Measurements from ENCODE around the gene CUBN.

CUBN gene

GRCh38 chr10:17113889-17114540, 15.6 kb downstream of the CUBN start:
- no peak overlapping the region for H3K4me3 ChIP-seq (ENCODE audit: insufficient read depth, low read depth, low read length, poor library complexity, severe bottlenecking)
- peaks cover 3% of the 10 kb centered on the region for H3K36me3 ChIP-seq (ENCODE audit: control insufficient read depth, insufficient read depth, low read length)
- H3K27me3 ChIP-seq (replicated peaks; ENCODE audit: control insufficient read depth, insufficient read depth, low read length, poor library complexity, severe bottlenecking), result no peaks in the 10 kb centered on the region
- no peaks in the 10 kb centered on the region for H3K4me1 ChIP-seq (ENCODE audit: control insufficient read depth, insufficient read depth, low read length, poor library complexity, severe bottlenecking)
- no peak overlapping the region for H3K27ac ChIP-seq (ENCODE audit: insufficient read depth, low read length, poor library complexity, severe bottlenecking)
- no peaks in the 10 kb centered on the region for H3K9me3 ChIP-seq (ENCODE audit: control insufficient read depth, low read length)
- no peak for DNase-seq

DNA sequence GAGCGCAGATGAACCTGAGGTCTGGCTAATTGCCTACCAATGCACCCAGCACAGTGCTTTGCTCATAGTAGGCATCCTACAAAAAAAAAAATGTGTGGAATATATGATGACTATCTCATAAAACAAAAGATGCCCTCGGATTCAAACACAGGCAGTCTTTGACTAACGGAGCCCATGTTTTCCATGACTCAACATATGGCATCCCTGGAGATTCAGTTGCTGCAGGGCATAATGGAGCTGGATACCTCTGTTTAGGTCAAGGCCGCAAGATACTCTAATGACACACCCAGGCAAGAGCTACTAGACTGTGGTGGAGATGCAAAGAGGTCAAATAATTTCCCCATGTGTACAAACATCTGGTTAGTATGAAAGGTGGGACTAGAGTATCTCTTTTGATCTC, 16.3 kb downstream of the CUBN start:
- Histone ChIP-seq H3K9me3 (ENCODE audit: control insufficient read depth, low read length) (no peaks in the 10 kb centered on the region), H3K27ac (ENCODE audit: insufficient read depth, low read length, poor library complexity, severe bottlenecking) (no peak overlapping the region), H3K27me3 (replicated peaks; ENCODE audit: control insufficient read depth, insufficient read depth, low read length, poor library complexity, severe bottlenecking) (no peaks in the 10 kb centered on the region), H3K4me3 (ENCODE audit: insufficient read depth, low read depth, low read length, poor library complexity, severe bottlenecking) (no peak overlapping the region), H3K36me3 (ENCODE audit: control insufficient read depth, insufficient read depth, low read length) (peaks cover 3% of the 10 kb centered on the region), H3K4me1 (ENCODE audit: control insufficient read depth, insufficient read depth, low read length, poor library complexity, severe bottlenecking) (no peaks in the 10 kb centered on the region)
- no peak for DNase-seq

GRCh38 chr10:17112566-17112965, 17.0 kb downstream of the CUBN start:
- H3K27ac ChIP-seq (ENCODE audit: insufficient read depth, low read length, poor library complexity, severe bottlenecking), result no peak overlapping the region
- no peak for DNase-seq
- peaks cover 3% of the 10 kb centered on the region for H3K36me3 ChIP-seq (ENCODE audit: control insufficient read depth, insufficient read depth, low read length)
- H3K4me1 ChIP-seq (ENCODE audit: control insufficient read depth, insufficient read depth, low read length, poor library complexity, severe bottlenecking), result no peaks in the 10 kb centered on the region
- H3K27me3 ChIP-seq (replicated peaks; ENCODE audit: control insufficient read depth, insufficient read depth, low read length, poor library complexity, severe bottlenecking), result no peaks in the 10 kb centered on the region
- no peak overlapping the region for H3K4me3 ChIP-seq (ENCODE audit: insufficient read depth, low read depth, low read length, poor library complexity, severe bottlenecking)
- H3K9me3 ChIP-seq (ENCODE audit: control insufficient read depth, low read length), result no peaks in the 10 kb centered on the region

- Histone ChIP-seq H3K4me3 (ENCODE audit: insufficient read depth, low read depth, low read length, poor library complexity, severe bottlenecking) (no peak overlapping the region), H3K27ac (ENCODE audit: insufficient read depth, low read length, poor library complexity, severe bottlenecking) (no peak overlapping the region), H3K36me3 (ENCODE audit: control insufficient read depth, insufficient read depth, low read length) (peaks cover 3% of the 10 kb centered on the region), H3K4me1 (ENCODE audit: control insufficient read depth, insufficient read depth, low read length, poor library complexity, severe bottlenecking) (no peaks in the 10 kb centered on the region), H3K9me3 (ENCODE audit: control insufficient read depth, low read length) (no peaks in the 10 kb centered on the region), H3K27me3 (replicated peaks; ENCODE audit: control insufficient read depth, insufficient read depth, low read length, poor library complexity, severe bottlenecking) (no peaks in the 10 kb centered on the region)
- no peak for DNase-seq
Measured at GRCh38 chr10:17109475-17110207, 20.0 kb downstream of the CUBN start.

- no peak for DNase-seq
- Histone ChIP-seq H3K9me3 (ENCODE audit: control insufficient read depth, low read length) (no peaks in the 10 kb centered on the region), H3K27me3 (replicated peaks; ENCODE audit: control insufficient read depth, insufficient read depth, low read length, poor library complexity, severe bottlenecking) (no peaks in the 10 kb centered on the region), H3K4me3 (ENCODE audit: insufficient read depth, low read depth, low read length, poor library complexity, severe bottlenecking) (no peak overlapping the region), H3K4me1 (ENCODE audit: control insufficient read depth, insufficient read depth, low read length, poor library complexity, severe bottlenecking) (no peaks in the 10 kb centered on the region), H3K27ac (ENCODE audit: insufficient read depth, low read length, poor library complexity, severe bottlenecking) (no peak overlapping the region), H3K36me3 (ENCODE audit: control insufficient read depth, insufficient read depth, low read length) (peaks cover 3% of the 10 kb centered on the region)
Measured at GRCh38 chr10:17109046-17109445, 20.6 kb downstream of the CUBN start.

GRCh38 chr10:17106991-17107390, 22.6 kb downstream of the CUBN start:
- Histone ChIP-seq H3K27me3 (replicated peaks; ENCODE audit: control insufficient read depth, insufficient read depth, low read length, poor library complexity, severe bottlenecking) (no peaks in the 10 kb centered on the region), H3K27ac (ENCODE audit: insufficient read depth, low read length, poor library complexity, severe bottlenecking) (no peak overlapping the region), H3K9me3 (ENCODE audit: control insufficient read depth, low read length) (no peaks in the 10 kb centered on the region), H3K4me3 (ENCODE audit: insufficient read depth, low read depth, low read length, poor library complexity, severe bottlenecking) (no peak overlapping the region), H3K36me3 (ENCODE audit: control insufficient read depth, insufficient read depth, low read length) (peaks cover 3% of the 10 kb centered on the region), H3K4me1 (ENCODE audit: control insufficient read depth, insufficient read depth, low read length, poor library complexity, severe bottlenecking) (no peaks in the 10 kb centered on the region)
- DNase-seq, result no peak

DNA sequence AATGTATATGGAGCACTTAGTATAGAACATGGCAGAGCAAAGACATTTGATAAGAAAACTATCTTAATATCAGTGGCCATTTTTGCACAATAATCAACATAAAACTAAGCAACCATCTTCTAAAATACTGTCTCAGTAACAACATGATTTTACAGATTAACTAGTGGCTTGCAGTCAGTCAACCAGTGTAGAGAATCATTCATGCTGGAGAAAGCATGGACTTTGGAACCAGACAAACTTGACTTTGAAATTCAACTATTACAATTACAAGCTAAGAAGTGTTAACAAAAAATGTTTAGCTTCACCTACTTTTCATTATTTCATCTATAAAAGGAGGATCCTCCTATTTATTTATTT, 27.7 kb downstream of the CUBN start:
- no peaks in the 10 kb centered on the region for H3K36me3 ChIP-seq (ENCODE audit: control insufficient read depth, insufficient read depth, low read length)

DNA sequence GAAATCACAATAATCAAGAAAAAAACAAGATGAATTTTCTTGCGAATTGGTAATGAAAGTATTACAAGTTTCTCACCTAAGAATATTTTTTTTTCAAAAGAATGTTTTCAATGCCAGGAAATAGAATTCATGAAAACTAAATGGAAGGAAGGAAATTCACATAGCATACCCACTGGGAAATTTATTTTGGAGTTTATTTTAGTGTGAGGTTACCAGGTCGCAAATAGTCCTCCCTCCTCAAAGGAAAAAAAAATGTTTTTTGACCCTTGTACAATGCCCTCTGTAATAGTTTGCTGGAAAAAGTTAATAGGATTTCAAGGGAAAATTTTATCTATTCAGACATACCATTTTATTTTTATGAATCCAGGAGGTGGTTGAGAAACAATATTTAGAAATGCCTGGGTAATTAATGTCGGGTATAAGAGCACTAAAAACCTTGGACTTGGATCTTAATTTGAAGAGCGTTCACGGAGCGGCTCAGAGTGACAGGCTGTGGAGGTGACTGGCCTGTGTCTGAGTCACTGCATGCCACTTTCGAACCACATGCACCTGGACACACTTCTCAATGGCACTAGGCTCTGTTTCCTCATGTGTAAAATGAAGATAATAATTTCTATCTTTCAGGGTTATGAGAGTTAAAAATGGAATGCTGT, 28.2 kb downstream of the CUBN start:
- no peaks in the 10 kb centered on the region for H3K4me1 ChIP-seq (ENCODE audit: control insufficient read depth, insufficient read depth, low read length, poor library complexity, severe bottlenecking)
- H3K27ac ChIP-seq (ENCODE audit: insufficient read depth, low read length, poor library complexity, severe bottlenecking), result no peak overlapping the region
- no peak overlapping the region for H3K4me3 ChIP-seq (ENCODE audit: insufficient read depth, low read depth, low read length, poor library complexity, severe bottlenecking)
- H3K36me3 ChIP-seq (ENCODE audit: control insufficient read depth, insufficient read depth, low read length), result no peaks in the 10 kb centered on the region
- no peak for DNase-seq
- H3K9me3 ChIP-seq (ENCODE audit: control insufficient read depth, low read length), result no peaks in the 10 kb centered on the region
- H3K27me3 ChIP-seq (replicated peaks; ENCODE audit: control insufficient read depth, insufficient read depth, low read length, poor library complexity, severe bottlenecking), result no peaks in the 10 kb centered on the region

More for the DNA sequence above, 27.7 kb downstream of the CUBN start:
- DNase-seq, result no peak
- no peaks in the 10 kb centered on the region for H3K9me3 ChIP-seq (ENCODE audit: control insufficient read depth, low read length)
- no peaks in the 10 kb centered on the region for H3K27me3 ChIP-seq (replicated peaks; ENCODE audit: control insufficient read depth, insufficient read depth, low read length, poor library complexity, severe bottlenecking)
- H3K4me1 ChIP-seq (ENCODE audit: control insufficient read depth, insufficient read depth, low read length, poor library complexity, severe bottlenecking), result no peaks in the 10 kb centered on the region
- H3K27ac ChIP-seq (ENCODE audit: insufficient read depth, low read length, poor library complexity, severe bottlenecking), result no peak overlapping the region
- no peak overlapping the region for H3K4me3 ChIP-seq (ENCODE audit: insufficient read depth, low read depth, low read length, poor library complexity, severe bottlenecking)

DNA sequence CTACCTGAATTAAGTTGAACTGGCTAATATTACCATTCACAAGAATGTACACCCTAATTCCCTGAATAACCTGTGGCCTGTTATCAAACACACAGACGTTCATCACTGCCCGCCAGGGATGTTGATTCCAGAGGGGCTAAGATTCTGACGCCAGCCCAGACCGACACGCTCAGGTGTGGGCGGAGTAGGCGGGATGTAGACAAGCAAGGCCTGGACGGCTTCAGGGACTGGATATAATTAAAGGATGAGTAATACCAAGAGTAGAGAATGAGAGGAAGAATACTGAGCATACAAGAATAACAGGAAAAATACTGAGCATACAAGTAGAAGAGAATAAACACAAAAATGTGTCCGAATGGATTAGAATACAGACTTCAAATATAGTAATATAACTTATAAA, 29.0 kb downstream of the CUBN start:
- no peaks in the 10 kb centered on the region for H3K4me1 ChIP-seq (ENCODE audit: control insufficient read depth, insufficient read depth, low read length, poor library complexity, severe bottlenecking)
- DNase-seq, result no peak
- H3K4me3 ChIP-seq (ENCODE audit: insufficient read depth, low read depth, low read length, poor library complexity, severe bottlenecking), result no peak overlapping the region
- H3K9me3 ChIP-seq (ENCODE audit: control insufficient read depth, low read length), result no peaks in the 10 kb centered on the region
- H3K27ac ChIP-seq (ENCODE audit: insufficient read depth, low read length, poor library complexity, severe bottlenecking), result no peak overlapping the region
- no peaks in the 10 kb centered on the region for H3K27me3 ChIP-seq (replicated peaks; ENCODE audit: control insufficient read depth, insufficient read depth, low read length, poor library complexity, severe bottlenecking)
- H3K36me3 ChIP-seq (ENCODE audit: control insufficient read depth, insufficient read depth, low read length), result no peaks in the 10 kb centered on the region

DNA sequence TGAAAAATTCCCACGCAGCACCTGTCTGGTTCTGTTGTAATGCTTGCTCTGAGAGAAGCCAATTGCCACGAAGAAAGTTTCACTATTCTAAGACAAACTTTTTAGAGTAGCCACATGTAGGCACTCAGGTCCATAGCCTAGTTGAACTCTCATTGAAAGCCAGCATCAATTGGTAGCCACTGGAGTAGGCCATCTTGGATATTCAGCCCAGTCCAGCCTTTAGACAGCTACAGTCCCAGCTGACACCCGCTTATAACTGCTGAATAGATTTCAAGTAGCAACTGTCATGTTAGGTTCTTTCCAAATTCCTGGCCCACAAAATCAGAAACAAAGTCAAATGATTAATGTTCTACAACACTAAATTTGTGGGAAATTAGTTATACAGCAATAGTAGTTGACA, 31.6 kb downstream of the CUBN start:
- Histone ChIP-seq H3K4me1 (ENCODE audit: control insufficient read depth, insufficient read depth, low read length, poor library complexity, severe bottlenecking) (no peaks in the 10 kb centered on the region), H3K27ac (ENCODE audit: insufficient read depth, low read length, poor library complexity, severe bottlenecking) (no peak overlapping the region), H3K9me3 (ENCODE audit: control insufficient read depth, low read length) (no peaks in the 10 kb centered on the region), H3K4me3 (ENCODE audit: insufficient read depth, low read depth, low read length, poor library complexity, severe bottlenecking) (no peak overlapping the region), H3K36me3 (ENCODE audit: control insufficient read depth, insufficient read depth, low read length) (no peaks in the 10 kb centered on the region), H3K27me3 (replicated peaks; ENCODE audit: control insufficient read depth, insufficient read depth, low read length, poor library complexity, severe bottlenecking) (no peaks in the 10 kb centered on the region)
- no peak for DNase-seq

All from effector memory CD4-positive, alpha-beta T cell (primary cell).